Activated CD8-positive, alpha-beta T cell treated with anti-CD3 and anti-CD28 coated beads for 36 hours (primary cell): ENCODE results near the gene MTFP1. TPM values are rescaled to one million over a fixed set of nuclear protein-coding genes. Genes with fewer than 3 reads are reported as not detected.

ENCODE experiments used
- ATAC-seq: fragments of 200-7000 bp; cut with Tn5 transposase; one replicate; pipeline ENCODE4 v1.10.0; 2021; ENCODE audit warnings: mild to moderate bottlenecking, moderate library complexity
- CTCF ChIA-PET: fragments of 350-600 bp; sonication (Branson Sonifier 250); formaldehyde crosslinking; loops from one replicate; lab custom pipeline; 2021; ENCODE audit warnings: antibody characterized with exemption; lab: Charles Lee
- POLR2A ChIA-PET: fragments of 350-600 bp; sonication (Branson Sonifier 250); formaldehyde crosslinking; loops from one replicate; lab custom pipeline; 2021; ENCODE audit warnings: antibody characterized with exemption; lab: Charles Lee
- DNase-seq: peaks from one replicate; pipeline ENCODE4 v3.0.0-alpha.2; 2020
- H3K27ac Mint-ChIP-seq: one replicate; pipeline ENCODE4 v1.8.0; 2021; ENCODE audit warnings: mild to moderate bottlenecking, mixed read lengths
- H3K27me3 Mint-ChIP-seq: one replicate; pipeline ENCODE4 v1.8.0; 2021; ENCODE audit warnings: mixed read lengths
- H3K36me3 Mint-ChIP-seq: one replicate; pipeline ENCODE4 v1.8.0; 2021; ENCODE audit warnings: low read depth, mixed read lengths
- H3K4me1 Mint-ChIP-seq: one replicate; pipeline ENCODE4 v1.8.0; 2021; ENCODE audit warnings: low read depth, mixed read lengths
- H3K4me3 Mint-ChIP-seq: one replicate; pipeline ENCODE4 v1.8.0; 2021; ENCODE audit warnings: mild to moderate bottlenecking, moderate library complexity, mixed read lengths
- H3K9me3 Mint-ChIP-seq: one replicate; pipeline ENCODE4 v1.8.0; 2021; ENCODE audit warnings: mixed read lengths
- intact Hi-C: fragments of 100-400 bp; cut with micrococcal nuclease; formaldehyde crosslinking; loops from one replicate; pipeline ENCODE4 v1.10.0; 2022
- total RNA-seq, 2 experiments: library from RNA; stranded (reverse); gene quantifications; one replicate each; pipeline ENCODE4 v1.2.3, GENCODE V29; 2021
- TF ChIP-seq, protein P1 (sequence below): fragments of 200-600 bp; IDR thresholded peaks from one replicate; pipeline ENCODE4 v1.8.0; 2022; ENCODE audit warnings: antibody characterized with exemption, mild to moderate bottlenecking

The MTFP1 gene
- total RNA-seq, 2 experiments from 2014 or later = 89.8 to 93.8 TPM

DNA sequence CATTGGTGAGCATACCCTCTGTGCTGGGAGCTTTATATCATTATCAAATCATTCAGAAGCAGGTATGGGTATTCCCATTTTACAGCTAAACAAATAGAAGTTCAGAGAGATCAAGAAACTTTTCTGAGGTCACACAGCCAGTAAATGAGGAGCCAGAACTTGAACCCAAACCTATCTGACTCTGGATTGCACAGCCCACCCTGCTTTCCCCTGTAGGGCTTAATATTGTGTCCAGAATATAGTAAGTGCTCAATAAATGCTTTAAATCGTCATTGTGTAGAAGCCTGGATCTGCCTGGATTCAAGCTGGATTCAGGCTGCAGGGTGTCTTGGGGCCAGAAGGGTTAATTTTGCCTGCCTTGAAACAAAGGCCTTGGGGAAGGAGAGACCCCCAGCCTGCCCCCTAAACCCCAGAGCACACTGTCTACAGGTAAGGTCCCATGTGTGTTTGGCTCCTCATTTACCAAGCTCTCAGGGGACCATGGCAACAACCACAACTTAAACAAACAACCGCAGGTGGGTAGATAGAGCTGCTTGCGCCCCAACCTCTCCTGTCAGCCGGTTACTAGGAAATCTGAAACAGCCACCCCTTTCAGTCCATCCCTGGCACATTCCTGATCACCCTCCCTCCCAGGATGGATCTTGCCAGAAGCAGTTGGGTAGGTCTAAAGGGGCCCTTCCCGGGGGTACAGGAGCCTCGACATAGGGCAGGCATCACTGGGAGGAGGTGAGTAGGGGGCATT is 49.3 kb downstream of the MTFP1 start:
- CTCF ChIA-PET = interaction anchor here (1.2 to 2.3 kb wide), 4 partner anchors 8 to 83 kb away, joined by 3 to 11 read pairs (median 6); no protein-coding TSS in a partner anchor
- no peak overlapping the region for H3K4me3 Mint-ChIP-seq
- ATAC-seq = no peak
- peaks cover 6% of the 10 kb centered on the region for H3K27me3 Mint-ChIP-seq
- no peaks in the 10 kb centered on the region for H3K9me3 Mint-ChIP-seq
- POLR2A ChIA-PET = interaction anchor here (1.3 to 1.4 kb wide), 2 partner anchors 11 to 78 kb away, joined by 3 read pairs; partner anchors contain the start of gene SEC14L2
- H3K36me3 Mint-ChIP-seq = no peaks in the 10 kb centered on the region
- TF ChIP-seq, protein P1, sequence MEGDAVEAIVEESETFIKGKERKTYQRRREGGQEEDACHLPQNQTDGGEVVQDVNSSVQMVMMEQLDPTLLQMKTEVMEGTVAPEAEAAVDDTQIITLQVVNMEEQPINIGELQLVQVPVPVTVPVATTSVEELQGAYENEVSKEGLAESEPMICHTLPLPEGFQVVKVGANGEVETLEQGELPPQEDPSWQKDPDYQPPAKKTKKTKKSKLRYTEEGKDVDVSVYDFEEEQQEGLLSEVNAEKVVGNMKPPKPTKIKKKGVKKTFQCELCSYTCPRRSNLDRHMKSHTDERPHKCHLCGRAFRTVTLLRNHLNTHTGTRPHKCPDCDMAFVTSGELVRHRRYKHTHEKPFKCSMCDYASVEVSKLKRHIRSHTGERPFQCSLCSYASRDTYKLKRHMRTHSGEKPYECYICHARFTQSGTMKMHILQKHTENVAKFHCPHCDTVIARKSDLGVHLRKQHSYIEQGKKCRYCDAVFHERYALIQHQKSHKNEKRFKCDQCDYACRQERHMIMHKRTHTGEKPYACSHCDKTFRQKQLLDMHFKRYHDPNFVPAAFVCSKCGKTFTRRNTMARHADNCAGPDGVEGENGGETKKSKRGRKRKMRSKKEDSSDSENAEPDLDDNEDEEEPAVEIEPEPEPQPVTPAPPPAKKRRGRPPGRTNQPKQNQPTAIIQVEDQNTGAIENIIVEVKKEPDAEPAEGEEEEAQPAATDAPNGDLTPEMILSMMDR = no peak
- intact Hi-C loops = loop anchor here (5.0 kb wide), 1 partner anchor 33 kb away; no protein-coding TSS in a partner anchor
- H3K4me1 Mint-ChIP-seq = no peaks in the 10 kb centered on the region
- peak; percentile 37 for DNase-seq
- no peak overlapping the region for H3K27ac Mint-ChIP-seq

Other genes with a start within 250 kb of the MTFP1 start
- 100 to 1,000 TPM; 160 to 161 TPM for gene LIF, start 179.0 kb upstream of the MTFP1 start, total RNA-seq
- 10 to 100 TPM; 44.3 to 45.7 TPM for gene OSM, start 158.9 kb upstream of the MTFP1 start, total RNA-seq
- 1 to 10 TPM; 4.2 to 5.1 TPM for gene CASTOR1, start 136.3 kb upstream of the MTFP1 start, total RNA-seq
- gene TBC1D10A, start 98.8 kb upstream of the MTFP1 start, total RNA-seq = 10 to 100 TPM; 20.5 to 21.1 TPM
- 100 to 1,000 TPM; 252 to 262 TPM for gene SF3A1, start 68.9 kb upstream of the MTFP1 start, total RNA-seq
- 1 to 10 TPM; 2.2 to 2.4 TPM for gene CCDC157, start 68.8 kb upstream of the MTFP1 start, total RNA-seq
- 1 to 10 TPM; 7.1 to 7.2 TPM for gene RNF215, start 38.4 kb upstream of the MTFP1 start, total RNA-seq
- 10 to 100 TPM; 15.1 to 15.4 TPM for gene SEC14L2, start 28.8 kb upstream of the MTFP1 start, total RNA-seq
- not detected for gene SEC14L3, start 46.2 kb downstream of the MTFP1 start, total RNA-seq
- gene SEC14L4, start 79.9 kb downstream of the MTFP1 start, total RNA-seq = not detected
- not detected for gene SEC14L6, start 121.0 kb downstream of the MTFP1 start, total RNA-seq
- not detected for gene GAL3ST1, start 148.9 kb downstream of the MTFP1 start, total RNA-seq
- gene PES1, start 166.1 kb downstream of the MTFP1 start, total RNA-seq = 100 to 1,000 TPM; 123 to 131 TPM
- under 1 TPM in 1 of 2 experiments, not detected in 1; 0.16 TPM for gene TCN2, start 181.4 kb downstream of the MTFP1 start, total RNA-seq
- gene SLC35E4, start 210.0 kb downstream of the MTFP1 start, total RNA-seq = 1 to 10 TPM; 3.4 to 3.8 TPM
- 1 to 10 TPM; 4.1 to 4.4 TPM for gene DUSP18, start 242.1 kb downstream of the MTFP1 start, total RNA-seq